Heart left ventricle (tissue), 13 donors: ENCODE results near the gene MME.

Experiments
- POLR2A ChIP-seq, 2 donors: fragments of 450-650 bp; IDR thresholded peaks; one replicate each; pipeline ENCODE4 v1.6.1; 2017; ENCODE audit warnings: antibody characterized with exemption in 2 of 2, mild to moderate bottlenecking in 2 of 2, moderate library complexity in 2 of 2
- TF ChIP-seq, protein P1 (sequence below), 12 donors: fragments of 200-600 bp; sonication (generic) in 4 of 12; IDR thresholded peaks; one replicate each; pipeline versions ENCODE4 v1.5.0 to v1.8.0; 2018 to 2022; ENCODE audit warnings: antibody characterized with exemption in 12 of 12, mild to moderate bottlenecking in 5 of 12
- donor health status: ischemic (EF 13 %, LVEDD 7.1; RV severe dilation, severe dysfunction).
- donor health status: DM: no; HTN: yes; CAD: no.
- donor health status: DM: no; HTN: no; CAD: no.
- donor health status: ischemic (EF 25% LVEDD 6.9; RV normal size, moderate dysfunction).
- donor health status: ischemic (EF 25% LVEDD 5.7; RV mildly dilated, moderate dysfunction).
- donor health status: ischemic (EF 35%, LVEDD 5.7; RV mildly dilated, moderate dysfunction).
- donor health status: nonischemic (EF 11% LVEDD 7.7; RV severe dilation, severe dysfunction).
- donor health status: DM: yes; HTN: yes; CAD: no.
- donor health status: PGD.
- donor health status: ischemic (EF 29% LVEDD 5.4; RV normal size, mild dysfunction).
- donor health status: nonischemic (EF 23%, LVEDD 6.1; RV moderate dilation, normal function).

DNA sequence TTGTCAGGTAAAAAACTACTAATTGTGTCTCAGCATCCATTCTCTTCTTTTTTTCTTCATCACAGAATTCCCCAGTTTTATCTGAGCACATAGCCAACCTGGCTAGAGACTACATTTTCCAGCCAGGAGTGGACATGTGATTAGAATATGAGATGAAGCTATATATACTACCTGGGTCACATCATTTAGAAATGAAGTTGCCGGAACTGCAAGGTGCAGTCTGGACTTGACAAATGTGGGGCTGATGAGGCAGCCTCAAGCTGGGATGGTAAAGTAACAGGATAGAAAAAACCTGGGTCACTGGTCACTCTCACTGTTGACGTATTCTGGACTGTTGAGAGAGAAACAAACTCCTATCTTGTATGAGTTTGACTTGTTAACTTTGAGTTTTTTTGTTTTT, 113.7 kb downstream of the MME start:
- no peak for TF ChIP-seq POLR2A (IDR thresholded peaks at IDR 0.05)
- TF ChIP-seq, protein P1, sequence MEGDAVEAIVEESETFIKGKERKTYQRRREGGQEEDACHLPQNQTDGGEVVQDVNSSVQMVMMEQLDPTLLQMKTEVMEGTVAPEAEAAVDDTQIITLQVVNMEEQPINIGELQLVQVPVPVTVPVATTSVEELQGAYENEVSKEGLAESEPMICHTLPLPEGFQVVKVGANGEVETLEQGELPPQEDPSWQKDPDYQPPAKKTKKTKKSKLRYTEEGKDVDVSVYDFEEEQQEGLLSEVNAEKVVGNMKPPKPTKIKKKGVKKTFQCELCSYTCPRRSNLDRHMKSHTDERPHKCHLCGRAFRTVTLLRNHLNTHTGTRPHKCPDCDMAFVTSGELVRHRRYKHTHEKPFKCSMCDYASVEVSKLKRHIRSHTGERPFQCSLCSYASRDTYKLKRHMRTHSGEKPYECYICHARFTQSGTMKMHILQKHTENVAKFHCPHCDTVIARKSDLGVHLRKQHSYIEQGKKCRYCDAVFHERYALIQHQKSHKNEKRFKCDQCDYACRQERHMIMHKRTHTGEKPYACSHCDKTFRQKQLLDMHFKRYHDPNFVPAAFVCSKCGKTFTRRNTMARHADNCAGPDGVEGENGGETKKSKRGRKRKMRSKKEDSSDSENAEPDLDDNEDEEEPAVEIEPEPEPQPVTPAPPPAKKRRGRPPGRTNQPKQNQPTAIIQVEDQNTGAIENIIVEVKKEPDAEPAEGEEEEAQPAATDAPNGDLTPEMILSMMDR (IDR thresholded peaks at IDR 0.05), result no peak
